VCaP (cell line): Measurements from ENCODE around the gene CYP2D6.
A peak's percentile ranks its signal among the peaks of the same experiment; 100 is the strongest.
"Not testable (repeated sequence)": the region's sequence is repeated elsewhere in the genome, so short reads cannot be mapped to it uniquely, and the experiment has no call there.

ENCODE experiments used
- H3K27ac ChIP-seq: fragments of 450-650 bp; 2 replicates; pipeline ENCODE4 v1.5.1; 2017
- CTCF ChIP-seq: fragments of 450-650 bp; conservative IDR thresholded peaks from 2 replicates; pipeline ENCODE4 v1.5.1; 2017; ENCODE audit warnings: mild to moderate bottlenecking, moderate library complexity

Gene CYP2D6

GRCh38 chr22:42116848-42117424 lies 13.7 kb downstream of the CYP2D6 start:
- TF ChIP-seq CTCF = no peak
- no peak overlapping the region for H3K27ac ChIP-seq

DNA sequence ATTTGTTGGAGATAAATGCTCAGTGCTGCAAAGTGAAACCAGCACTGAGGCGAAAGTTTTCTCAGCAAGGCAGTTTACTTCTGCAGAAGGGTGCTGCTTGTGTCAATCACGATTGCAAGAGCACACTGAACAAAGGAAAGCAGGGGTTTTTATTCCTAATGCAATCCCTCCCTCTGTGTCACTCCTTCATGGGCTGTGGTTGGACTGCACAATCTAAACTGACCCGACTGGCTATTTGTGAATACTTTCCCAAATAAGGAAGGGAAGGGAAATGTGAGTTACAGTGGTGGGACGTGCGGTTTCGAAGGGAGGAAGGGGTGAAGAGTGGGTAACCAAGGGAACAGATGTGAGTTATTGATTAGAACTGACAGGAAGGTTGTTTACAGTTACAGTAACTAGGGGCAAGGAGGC lies 15.2 kb downstream of the CYP2D6 start:
- not testable (repeated sequence) for H3K27ac ChIP-seq

GRCh38 chr22:42114721-42115120 lies 15.9 kb downstream of the CYP2D6 start:
- peak; percentile 37 for TF ChIP-seq CTCF
- no peak overlapping the region for H3K27ac ChIP-seq

DNA sequence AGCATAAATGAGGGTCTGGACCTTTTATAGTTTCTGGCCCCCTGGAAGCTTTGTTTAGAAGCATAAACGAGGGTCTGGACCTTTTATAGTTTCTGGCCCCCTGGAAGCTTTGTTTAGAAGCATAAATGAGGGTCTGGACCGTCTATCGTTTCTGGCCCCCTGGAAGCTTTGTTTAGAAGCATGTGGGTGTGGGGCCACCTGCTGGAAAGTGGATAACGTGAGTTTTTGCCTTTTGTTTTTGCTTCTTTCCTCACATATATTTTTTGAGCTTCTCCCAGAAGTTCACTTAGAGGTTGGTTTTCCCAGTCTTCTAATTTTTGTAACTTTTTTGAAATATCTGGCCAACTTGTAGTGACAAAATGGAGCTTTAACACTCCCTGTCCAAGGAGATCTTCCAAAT lies 17.8 kb downstream of the CYP2D6 start:
- H3K27ac ChIP-seq = not testable (repeated sequence)

GRCh38 chr22:42111798-42112197 lies 18.8 kb downstream of the CYP2D6 start:
- TF ChIP-seq CTCF = no peak
- no peak overlapping the region for H3K27ac ChIP-seq

More for the DNA sequence above, 17.8 kb downstream of the CYP2D6 start:
- peak; percentile 44 for TF ChIP-seq CTCF

GRCh38 chr22:42108848-42109247 lies 21.8 kb downstream of the CYP2D6 start:
- TF ChIP-seq CTCF = no peak
- no peak overlapping the region for H3K27ac ChIP-seq

GRCh38 chr22:42104332-42104860 lies 26.2 kb downstream of the CYP2D6 start:
- not testable (repeated sequence) for H3K27ac ChIP-seq

DNA sequence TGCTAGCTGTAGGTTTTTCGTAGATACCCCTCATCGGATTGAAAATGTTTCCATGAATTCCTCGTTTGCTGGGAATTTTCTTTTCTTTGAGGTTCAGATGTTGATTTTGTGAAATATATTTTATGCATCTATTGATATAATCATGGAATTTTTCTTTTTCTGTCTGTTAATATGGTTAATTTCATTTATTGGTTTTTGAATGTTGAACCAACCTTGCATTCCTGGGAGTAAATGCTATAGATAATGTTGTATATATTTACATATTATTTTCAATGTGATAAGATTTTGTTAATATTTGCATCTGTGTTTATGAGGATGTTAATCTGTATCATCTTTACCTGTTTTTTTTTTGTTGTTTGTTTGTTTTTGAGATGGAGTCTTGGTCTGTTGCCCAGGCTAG lies 29.4 kb downstream of the CYP2D6 start:
- H3K27ac ChIP-seq = no peak overlapping the region
- no peak for TF ChIP-seq CTCF

- peak overlapping the region; percentile 95 for H3K27ac ChIP-seq
Measured at GRCh38 chr22:42091455-42091782, 39.2 kb downstream of the CYP2D6 start.

More at GRCh38 chr22:42091455-42091782, 39.2 kb downstream of the CYP2D6 start:
- TF ChIP-seq CTCF = no peak
